Measurements from ENCODE around the gene CHPF.

Gene CHPF

GRCh38 chr2:219570194-219570923, 26.8 kb upstream of the CHPF start:
- H3K4me3 ChIP-seq (ENCODE audit: low read length) = no peak overlapping the region
- DNase-seq (ENCODE audit: low read depth, low spot score) = no peak

GRCh38 chr2:219569635-219570034, 26.0 kb upstream of the CHPF start:
- no peak overlapping the region for H3K4me3 ChIP-seq (ENCODE audit: low read length)
- DNase-seq (ENCODE audit: low read depth, low spot score) = no peak

GRCh38 chr2:219569041-219569440, 25.4 kb upstream of the CHPF start:
- DNase-seq (ENCODE audit: low read depth, low spot score) = no peak
- no peak overlapping the region for H3K4me3 ChIP-seq (ENCODE audit: low read length)

GRCh38 chr2:219567791-219568361, 24.3 kb upstream of the CHPF start:
- no peak for DNase-seq (ENCODE audit: low read depth, low spot score)
- no peak overlapping the region for H3K4me3 ChIP-seq (ENCODE audit: low read length)

- H3K4me3 ChIP-seq (ENCODE audit: low read length) = no peak overlapping the region
- DNase-seq (ENCODE audit: low read depth, low spot score) = no peak
These were observed 23.5 kb upstream of the CHPF start for GRCh38 chr2:219567131-219567530.

- no peak for DNase-seq (ENCODE audit: low read depth, low spot score)
- H3K4me3 ChIP-seq (ENCODE audit: low read length) = no peak overlapping the region
These were observed 23.0 kb upstream of the CHPF start for GRCh38 chr2:219566640-219567039.

- no peak for DNase-seq (ENCODE audit: low read depth, low spot score)
- H3K4me3 ChIP-seq (ENCODE audit: low read length) = no peak overlapping the region
These were observed 21.8 kb upstream of the CHPF start for GRCh38 chr2:219565130-219566080.

- DNase-seq (ENCODE audit: low read depth, low spot score) = no peak
- H3K4me3 ChIP-seq (ENCODE audit: low read length) = no peak overlapping the region
These were observed 19.8 kb upstream of the CHPF start for GRCh38 chr2:219563271-219563928.

GRCh38 chr2:219562049-219563020, 18.7 kb upstream of the CHPF start:
- DNase-seq (ENCODE audit: low read depth, low spot score) = no peak
- no peak overlapping the region for H3K4me3 ChIP-seq (ENCODE audit: low read length)

GRCh38 chr2:219561179-219562048, 17.8 kb upstream of the CHPF start:
- no peak overlapping the region for H3K4me3 ChIP-seq (ENCODE audit: low read length)
- no peak for DNase-seq (ENCODE audit: low read depth, low spot score)

GRCh38 chr2:219560893-219561178, 17.2 kb upstream of the CHPF start:
- DNase-seq (ENCODE audit: low read depth, low spot score) = no peak
- H3K4me3 ChIP-seq (ENCODE audit: low read length) = no peak overlapping the region

GRCh38 chr2:219560037-219560892, 16.7 kb upstream of the CHPF start:
- no peak for DNase-seq (ENCODE audit: low read depth, low spot score)
- no peak overlapping the region for H3K4me3 ChIP-seq (ENCODE audit: low read length)

GRCh38 chr2:219559156-219559915, 15.7 kb upstream of the CHPF start:
- no peak for DNase-seq (ENCODE audit: low read depth, low spot score)
- H3K4me3 ChIP-seq (ENCODE audit: low read length) = no peak overlapping the region

GRCh38 chr2:219557791-219558785, 14.5 kb upstream of the CHPF start:
- no peak overlapping the region for H3K4me3 ChIP-seq (ENCODE audit: low read length)
- no peak for DNase-seq (ENCODE audit: low read depth, low spot score)

GRCh38 chr2:219557320-219557719, 13.7 kb upstream of the CHPF start:
- H3K4me3 ChIP-seq (ENCODE audit: low read length) = no peak overlapping the region
- no peak for DNase-seq (ENCODE audit: low read depth, low spot score)
